Right lobe of liver (tissue), 6 donors: ENCODE results near the gene B4GAT1. TPM values are rescaled to one million over a fixed set of nuclear protein-coding genes. Genes with fewer than 3 reads are reported as not detected.

Source experiments
- ATAC-seq, 4 donors: fragments of 200-7000 bp; cut with Tn5 transposase; one replicate each; pipeline ENCODE4 v1.9.1; 2020; ENCODE audit warnings: mild to moderate bottlenecking in 4 of 4, moderate library complexity in 4 of 4
- DNase-seq, 3 donors: peaks; one replicate each; pipeline ENCODE4 v3.0.0-alpha.2; 2020
- H3K27ac ChIP-seq, 3 donors: fragments of 200-600 bp; one replicate each; pipeline ENCODE4 v1.8.0; 2022
- H3K27me3 ChIP-seq, 2 donors: fragments of 200-600 bp; one replicate each; pipeline ENCODE4 v1.8.0; 2022
- H3K36me3 ChIP-seq, 4 donors: fragments of 200-600 bp; sonication (generic) in 1 of 4; one replicate each; pipeline versions ENCODE4 v1.5.1 to v1.8.0; 2017 to 2022; ENCODE audit warnings: control low read depth in 1 of 4
- H3K4me1 ChIP-seq, 4 donors: fragments of 200-600 bp; sonication (generic) in 1 of 4; one replicate each; pipeline versions ENCODE4 v1.5.1 to v1.8.0; 2017 to 2022; ENCODE audit warnings: control low read depth in 1 of 4
- H3K4me3 ChIP-seq, 3 donors: fragments of 200-600 bp; one replicate each; pipeline ENCODE4 v1.8.0; 2022
- H3K9me3 ChIP-seq, 4 donors: fragments of 200-600 bp; sonication (generic) in 1 of 4; one replicate each; pipeline versions ENCODE4 v1.5.1 to v1.8.0; 2017 to 2022; ENCODE audit warnings: control low read depth in 1 of 4
- CTCF ChIP-seq, 4 donors: fragments of 200-600 bp in 3 of 4; fragments of 450-650 bp in 1 of 4; IDR thresholded peaks; one replicate each; pipeline versions ENCODE4 v1.5.1 to v1.8.0; 2016 to 2022; ENCODE audit warnings: antibody characterized with exemption in 4 of 4, mild to moderate bottlenecking in 2 of 4
- POLR2A ChIP-seq: fragments of 450-650 bp; IDR thresholded peaks from one replicate; pipeline ENCODE4 v1.6.1; 2017; ENCODE audit warnings: antibody characterized with exemption, mild to moderate bottlenecking
- WGBS: methylation state at CpG from one replicate; pipeline ENCODE4 v1.1.6; 2018; ENCODE audit warnings: low coverage, low lambda C conversion rate; ENCODE audit not compliant: insufficient coverage; ENCODE audit errors: missing lambda C conversion rate; 5-methylcytosine and 5-hydroxymethylcytosine counted together
- intact Hi-C, 2 donors: fragments of 100-400 bp; cut with DNase I; formaldehyde crosslinking; loops; one replicate each; pipeline versions ENCODE4 v1.11.2 to v1.14.1; 2022
- total RNA-seq, 6 experiments: library from RNA; depleted of rRNA in 2 of 6; stranded (reverse); fragments of >200 nt in 2 of 6; fragmentation: NEBNext Ultra II Directional in 3 of 6; extraction: Animal tissue kit (Norgen Biotek cat#: 25700) in 3 of 6; gene quantifications; one replicate each; pipeline versions ENCODE4 v1.1.0 to v1.2.4, GENCODE V29; 2016 to 2023
- donor health status: DM: no; HTN: yes; CAD: no.
- donor health status: DM: no; HTN: no; CAD: no.
- donor health status: DM: no; HTN: no; CAD: no.
- donor health status: DM: no; HTN: yes; CAD: no.
- donor health status: DM: no; HTN: yes; CAD: no.

B4GAT1 gene
- total RNA-seq, 6 experiments from 2014 or later, result 6.3 to 25.4 (median 15.6) TPM

GRCh38 chr11:66366844-66367477 lies 19.5 kb upstream of the B4GAT1 start:
- H3K36me3 ChIP-seq, result no peaks in the 10 kb centered on the region
- no peak for DNase-seq
- WGBS, result 100% methylated on average over 3 of the region's 8 CpGs

DNA sequence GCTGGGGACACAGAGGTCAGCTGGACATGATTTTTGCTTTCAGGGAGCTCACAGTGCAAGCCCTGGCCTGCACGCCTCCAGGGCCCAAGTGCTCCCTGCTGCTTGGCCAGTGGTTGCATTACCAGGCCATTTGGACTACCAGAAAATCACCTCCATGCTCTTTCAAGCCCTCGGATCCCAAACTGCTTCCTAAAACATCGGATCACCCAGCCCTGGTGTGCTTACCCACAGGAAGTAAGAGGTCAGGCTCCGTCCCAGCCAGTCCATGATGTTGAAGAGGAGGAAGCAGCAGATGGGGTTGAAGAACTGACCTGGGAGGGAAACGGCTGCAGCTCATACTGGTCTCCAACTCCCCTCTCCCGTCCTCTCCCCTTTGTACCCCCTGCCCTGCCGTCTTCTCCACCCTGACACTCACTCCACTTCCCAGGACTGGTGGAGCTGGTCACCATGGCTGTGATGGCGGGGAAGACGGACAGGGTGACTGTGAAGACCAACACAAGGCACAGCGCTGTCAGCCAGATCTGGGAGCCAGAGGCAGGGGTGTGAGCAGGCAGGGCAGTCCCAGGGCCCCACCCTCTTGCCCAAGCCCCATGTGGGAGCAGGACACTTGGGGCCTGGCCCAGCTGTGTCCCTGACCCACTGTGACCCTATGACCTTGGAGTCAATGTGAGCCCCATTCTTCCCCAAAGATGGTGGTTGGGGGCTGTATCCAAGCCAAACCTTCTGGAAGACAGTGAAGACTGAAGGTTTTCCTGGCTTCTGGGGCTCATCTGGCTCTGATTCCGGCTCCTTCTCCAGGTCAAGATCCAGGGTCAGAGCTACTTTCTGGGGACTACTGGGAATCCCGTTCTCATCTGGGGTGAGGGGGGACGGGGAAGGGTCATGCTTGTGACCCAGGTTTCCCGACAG lies 18.5 kb upstream of the B4GAT1 start:
- intact Hi-C loops, result no loop called here
- DNase-seq (no peak), ATAC-seq (peak in 2 of 4 donors; percentile 4 to 7)
- Histone ChIP-seq H3K27ac (no peak overlapping the region), H3K36me3 (no peaks in the 10 kb centered on the region), H3K9me3 (no peaks in the 10 kb centered on the region), H3K4me3 (no peak overlapping the region), H3K27me3 (no peaks in the 10 kb centered on the region), H3K4me1 (no peaks in the 10 kb centered on the region)
- WGBS, result 77% methylated on average over 3 of the region's 14 CpGs
- no peak for TF ChIP-seq POLR2A
- TF ChIP-seq CTCF (IDR thresholded peaks at IDR 0.05), result no peak

More at GRCh38 chr11:66366844-66367477, 19.5 kb upstream of the B4GAT1 start:
- H3K27me3 ChIP-seq, result no peaks in the 10 kb centered on the region
- H3K4me1 ChIP-seq, result no peaks in the 10 kb centered on the region
- TF ChIP-seq CTCF (IDR thresholded peaks at IDR 0.05) (no peak), POLR2A (no peak)
- no peak overlapping the region for H3K4me3 ChIP-seq
- no peak for ATAC-seq
- no peaks in the 10 kb centered on the region for H3K9me3 ChIP-seq
- intact Hi-C loops, result no loop called here
- no peak overlapping the region for H3K27ac ChIP-seq

DNA sequence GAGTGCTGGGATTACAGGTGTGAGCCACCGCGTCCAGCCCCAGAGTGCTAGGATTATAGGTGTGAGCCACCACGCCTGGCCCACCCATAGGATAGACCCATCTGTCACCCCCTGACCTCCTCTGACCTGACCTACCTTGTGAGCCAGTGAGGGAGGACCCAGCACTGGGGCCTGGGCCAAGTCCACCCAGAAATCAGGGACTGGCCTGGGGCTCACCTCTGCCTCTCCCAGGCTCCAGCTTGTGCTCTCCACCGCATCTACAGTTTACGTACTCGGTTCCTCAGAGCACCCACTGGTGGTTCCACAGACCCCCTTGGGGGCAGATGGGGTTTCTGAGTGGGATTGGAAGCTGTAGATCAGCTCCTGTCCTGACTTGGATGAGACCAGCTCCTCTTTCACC lies 17.7 kb upstream of the B4GAT1 start:
- no peak for ATAC-seq
- Histone ChIP-seq H3K4me3 (no peak overlapping the region), H3K4me1 (no peaks in the 10 kb centered on the region), H3K27ac (no peak overlapping the region), H3K36me3 (no peaks in the 10 kb centered on the region), H3K27me3 (no peaks in the 10 kb centered on the region), H3K9me3 (no peaks in the 10 kb centered on the region)
- 100% methylated on average over 4 of the region's 6 CpGs for WGBS
- intact Hi-C loops, result no loop called here
- peak in 1 of 3 donors; percentile 36 for DNase-seq
- no peak for TF ChIP-seq POLR2A

DNA sequence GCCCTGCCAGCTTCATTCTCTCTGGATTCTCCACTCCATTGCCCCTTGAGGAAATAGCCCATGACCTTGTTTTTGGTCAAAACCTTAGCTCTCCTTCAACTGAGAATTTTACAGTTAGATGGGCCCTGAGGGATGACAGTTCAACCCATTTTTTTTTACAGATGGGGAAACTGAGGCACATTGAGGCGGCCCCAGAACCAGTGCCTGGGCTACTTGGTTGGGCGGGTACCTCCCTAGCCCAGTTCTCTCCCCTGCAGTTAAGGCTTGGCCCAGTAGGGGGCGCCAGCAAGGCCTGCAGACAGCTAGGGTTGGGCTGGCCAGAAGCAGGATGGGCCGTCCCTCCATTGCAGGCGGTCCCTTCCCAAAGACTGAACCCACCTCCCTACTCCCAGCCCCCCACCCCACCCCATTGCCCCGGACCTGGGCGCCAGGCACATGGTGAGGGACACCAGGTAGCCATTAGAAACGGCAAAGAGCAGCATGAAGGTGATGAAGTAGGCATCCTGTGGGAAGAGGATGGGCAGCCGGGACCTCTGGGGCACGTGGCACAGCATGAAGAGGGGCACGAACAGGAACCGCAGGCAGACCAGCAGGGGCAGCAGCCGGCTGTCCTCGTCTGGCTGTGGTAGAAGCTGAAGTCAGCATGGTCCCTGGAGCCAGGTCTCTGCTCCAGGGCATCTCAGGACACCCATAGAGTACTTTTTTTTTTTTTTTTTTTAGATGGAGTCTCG lies 16.5 kb upstream of the B4GAT1 start:
- DNase-seq (peak in 1 of 3 donors; percentile 54), ATAC-seq (peak in 3 of 4 donors; percentile 30 to 46 (median 34))
- 45% methylated on average over 4 of the region's 15 CpGs for WGBS
- no peak overlapping the region for H3K4me3 ChIP-seq
- H3K36me3 ChIP-seq, result no peaks in the 10 kb centered on the region
- no peak overlapping the region for H3K27ac ChIP-seq
- no peaks in the 10 kb centered on the region for H3K4me1 ChIP-seq
- intact Hi-C loops, result no loop called here
- TF ChIP-seq CTCF (IDR thresholded peaks at IDR 0.05) (peak; percentile 37 to 68 (median 48)), POLR2A (no peak)
- H3K27me3 ChIP-seq, result no peaks in the 10 kb centered on the region
- H3K9me3 ChIP-seq, result no peaks in the 10 kb centered on the region
